GM12878 (cell line): ENCODE measurements around the gene GAS6. TPM values are rescaled to one million over a fixed set of nuclear protein-coding genes. Genes with fewer than 3 reads are reported as not detected.

Experiments used
- ATAC-seq: fragments of 200-7000 bp; cut with Tn5 transposase; 3 replicates; pipeline ENCODE4 v1.9.1; 2020; ENCODE audit warnings: mild to moderate bottlenecking, moderate library complexity
- BruUV-seq: library from RNA; stranded (reverse); fragments of 400-500 nt; replicated peaks from 2 replicates; lab custom pipeline; 2021; lab: Mats Ljungman, UMichigan
- CTCF ChIA-PET: fragments of 300-600 bp; sonication (Branson Sonifier 250); formaldehyde crosslinking; extraction: SDS; loops from one replicate; lab custom pipeline; 2021; ENCODE audit warnings: inconsistent platforms; lab: Yijun Ruan, JAX
- POLR2A ChIA-PET: fragments of 350-600 bp; formaldehyde crosslinking; extraction: SDS; loops from one replicate; lab custom pipeline; 2021; ENCODE audit warnings: inconsistent platforms; lab: Charles Lee
- RAD21 ChIA-PET: fragments of 300-600 bp; sonication (Branson Sonifier 250); formaldehyde crosslinking; loops from one replicate; lab custom pipeline; 2023; ENCODE audit warnings: antibody characterized with exemption; ENCODE audit not compliant: unreplicated experiment; lab: Charles Lee
- SMC1A ChIA-PET: fragments of 300-600 bp; sonication (Branson Sonifier 250); formaldehyde crosslinking; loops from one replicate; lab custom pipeline; 2023; ENCODE audit not compliant: unreplicated experiment, uncharacterized antibody; lab: Charles Lee
- DNase-seq: peaks from one replicate; pipeline ENCODE4 v3.0.0-alpha.2; 2011; ENCODE audit warnings: low read depth, low spot score
- FAIRE-seq: peaks from 3 replicates; lab custom pipeline; 2011; peaks lifted over from hg19 to GRCh38; lab: Jason Lieb, UNC
- H2AFZ ChIP-seq: 2 replicates; pipeline ENCODE4 v1.6.0; 2011; ENCODE audit warnings: low read depth, low read length, control low read depth; ENCODE audit not compliant: control insufficient read depth
- H3K27ac ChIP-seq: 2 replicates; pipeline ENCODE4 v1.5.1; 2011; ENCODE audit warnings: control low read depth; ENCODE audit not compliant: control insufficient read depth, insufficient read depth
- H3K27me3 ChIP-seq, 2 experiments: replicated peaks in 1 of 2; 2 replicates each; pipeline versions ENCODE4 v1.6.0 to v1.6.1; 2011; ENCODE audit warnings: low read length in 1 of 2; ENCODE audit not compliant: control insufficient read depth in 2 of 2, insufficient read depth in 2 of 2
- H3K36me3 ChIP-seq, 2 experiments: 2 replicates each; pipeline ENCODE4 v1.5.1; 2011; ENCODE audit warnings: low read length in 1 of 2; ENCODE audit not compliant: control insufficient read depth in 2 of 2, insufficient read depth in 2 of 2
- H3K4me1 ChIP-seq: 2 replicates; pipeline ENCODE4 v1.6.1; 2011; ENCODE audit warnings: mild to moderate bottlenecking, low read length, moderate library complexity, mixed read lengths; ENCODE audit not compliant: control insufficient read depth, insufficient read depth
- H3K4me2 ChIP-seq: 2 replicates; pipeline ENCODE4 v1.6.0; 2011; ENCODE audit warnings: control low read depth; ENCODE audit not compliant: control insufficient read depth, insufficient read depth
- H3K4me3 ChIP-seq: fragments of 200-600 bp; sonication (generic); 2 replicates; pipeline ENCODE4 v1.5.1; 2016
- H3K79me2 ChIP-seq: 2 replicates; pipeline ENCODE4 v1.6.0; 2011; ENCODE audit warnings: low read length; ENCODE audit not compliant: control insufficient read depth, insufficient read depth
- H3K9ac ChIP-seq: 2 replicates; pipeline ENCODE4 v1.8.0; 2011; ENCODE audit warnings: low read length, control low read depth, mixed read lengths; ENCODE audit not compliant: control insufficient read depth, insufficient read depth
- H3K9me3 ChIP-seq: replicated peaks from 3 replicates; pipeline ENCODE4 v1.5.1; 2011; ENCODE audit warnings: mild to moderate bottlenecking, low read length; ENCODE audit not compliant: control insufficient read depth, insufficient read depth
- H4K20me1 ChIP-seq: 2 replicates; pipeline ENCODE4 v1.6.0; 2011; ENCODE audit not compliant: control insufficient read depth, insufficient read depth
- NFIC ChIP-seq: IDR thresholded peaks from 2 replicates; pipeline ENCODE4 v1.6.1; 2012; ENCODE audit warnings: low read depth, mild to moderate bottlenecking, inconsistent platforms, low read length, moderate library complexity
- PML ChIP-seq: IDR thresholded peaks from 2 replicates; pipeline ENCODE4 v1.6.1; 2012; ENCODE audit warnings: low read length, inconsistent platforms
- SMAD5 ChIP-seq: IDR thresholded peaks from 2 replicates; pipeline ENCODE4 v1.6.1; 2016; ENCODE audit warnings: antibody characterized with exemption, low read depth
- ZSCAN29 ChIP-seq: fragments of 450-650 bp; IDR thresholded peaks from 2 replicates; pipeline ENCODE4 v1.6.1; 2017; ENCODE audit warnings: mild to moderate bottlenecking, moderate library complexity
- WGBS: methylation state at CpG from one replicate; pipeline ENCODE4 v1.1.6; 2016; ENCODE audit warnings: low lambda C conversion rate; ENCODE audit not compliant: insufficient replicate concordance, insufficient coverage; ENCODE audit errors: missing lambda C conversion rate; 5-methylcytosine and 5-hydroxymethylcytosine counted together
- in situ Hi-C: fragments of 300-500 bp; cut with MboI; formaldehyde crosslinking; loops from 9 replicates; pipeline ENCODE4 v1.14.3; 2018; ENCODE audit warnings: mixed read lengths
- intact Hi-C: fragments of 100-400 bp; cut with micrococcal nuclease; formaldehyde crosslinking; loops from one replicate; pipeline ENCODE4 v1.14.2; 2022; ENCODE audit not compliant: unreplicated experiment
- polyA plus RNA-seq, 11 experiments: library from polyadenylated mRNA; depleted of rRNA in 4 of 11; unstranded in 6 of 11; stranded (reverse) in 5 of 11; fragments of >200 nt; fragmentation: Nextera tagmentation in 4 of 11; fragmentation: Illumina TruSeq in 1 of 11; extraction: Ambion mirVana in 4 of 11; extraction: Trizol in 1 of 11; gene quantifications; 1 replicate in 1 of 11; 2 replicates in 10 of 11; pipeline versions ENCODE4 v1.2.1 to v1.2.3, GENCODE V29; 2011 to 2016; ENCODE audit warnings: inconsistent platforms in 2 of 11, missing spikeins in 2 of 11, low read depth in 1 of 11
- total RNA-seq, 4 experiments: library from RNA; depleted of rRNA in 3 of 4; stranded (reverse); fragments of >200 nt in 3 of 4; fragmentation: Illumina TruSeq in 1 of 4; extraction: Trizol in 1 of 4; gene quantifications; 2 replicates each; pipeline versions ENCODE4 v1.2.1 to v1.2.3, GENCODE V29; 2013 to 2021
- TF ChIP-seq, protein P1 (sequence below): fragments of 450-650 bp; IDR thresholded peaks from 2 replicates; pipeline ENCODE4 v1.6.1; 2018; ENCODE audit warnings: mild to moderate bottlenecking, low read depth, moderate library complexity; ENCODE audit not compliant: partially characterized antibody

GAS6 gene
- total and polyA plus RNA-seq, 10 of the 15 experiments (the other 5 are each of a cell fraction or from before 2014, with no cell fraction given), result 0.03 to 0.59 (median 0.10) TPM; not detected in 2

DNA sequence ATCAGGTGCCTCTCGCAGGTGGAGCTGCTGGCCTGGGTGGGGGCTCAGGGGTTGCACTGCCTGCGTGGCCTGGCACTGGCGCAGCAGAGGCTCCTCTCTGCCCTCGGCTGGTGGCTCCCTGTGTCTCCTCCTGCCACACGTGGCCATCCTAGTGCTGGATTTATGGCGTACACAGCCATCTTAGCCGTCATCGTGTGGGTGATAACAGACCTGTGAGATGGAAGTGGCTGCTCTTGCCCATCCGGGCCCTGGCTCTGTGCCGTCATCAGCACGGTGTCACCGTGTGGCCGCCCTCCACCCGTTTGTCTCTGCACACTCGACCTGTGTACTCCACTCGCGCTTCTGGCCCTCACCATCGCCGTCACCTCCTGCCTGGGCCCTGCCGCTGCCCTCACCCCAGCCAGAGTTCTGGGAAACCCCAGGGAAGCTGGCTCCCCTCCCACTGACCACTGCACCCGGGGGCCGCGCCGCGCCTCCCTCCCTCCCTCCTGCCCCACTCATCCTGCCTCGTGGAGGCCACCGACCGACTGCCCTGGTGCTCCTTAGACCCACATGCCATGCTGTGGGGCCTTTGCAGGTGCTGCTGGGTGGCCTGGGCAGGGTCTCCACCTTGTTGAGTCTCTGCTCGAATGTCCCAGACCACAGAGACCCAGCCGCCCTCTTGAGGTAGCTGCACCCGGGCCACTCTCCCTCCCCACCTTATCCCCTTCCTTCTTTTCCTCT is 75.3 kb downstream of the GAS6 start:
- DNase-seq, result no peak
- in situ Hi-C loops (no loop called here), intact Hi-C loops (no loop called here)
- ATAC-seq, result no peak
- TF ChIP-seq, protein P1, sequence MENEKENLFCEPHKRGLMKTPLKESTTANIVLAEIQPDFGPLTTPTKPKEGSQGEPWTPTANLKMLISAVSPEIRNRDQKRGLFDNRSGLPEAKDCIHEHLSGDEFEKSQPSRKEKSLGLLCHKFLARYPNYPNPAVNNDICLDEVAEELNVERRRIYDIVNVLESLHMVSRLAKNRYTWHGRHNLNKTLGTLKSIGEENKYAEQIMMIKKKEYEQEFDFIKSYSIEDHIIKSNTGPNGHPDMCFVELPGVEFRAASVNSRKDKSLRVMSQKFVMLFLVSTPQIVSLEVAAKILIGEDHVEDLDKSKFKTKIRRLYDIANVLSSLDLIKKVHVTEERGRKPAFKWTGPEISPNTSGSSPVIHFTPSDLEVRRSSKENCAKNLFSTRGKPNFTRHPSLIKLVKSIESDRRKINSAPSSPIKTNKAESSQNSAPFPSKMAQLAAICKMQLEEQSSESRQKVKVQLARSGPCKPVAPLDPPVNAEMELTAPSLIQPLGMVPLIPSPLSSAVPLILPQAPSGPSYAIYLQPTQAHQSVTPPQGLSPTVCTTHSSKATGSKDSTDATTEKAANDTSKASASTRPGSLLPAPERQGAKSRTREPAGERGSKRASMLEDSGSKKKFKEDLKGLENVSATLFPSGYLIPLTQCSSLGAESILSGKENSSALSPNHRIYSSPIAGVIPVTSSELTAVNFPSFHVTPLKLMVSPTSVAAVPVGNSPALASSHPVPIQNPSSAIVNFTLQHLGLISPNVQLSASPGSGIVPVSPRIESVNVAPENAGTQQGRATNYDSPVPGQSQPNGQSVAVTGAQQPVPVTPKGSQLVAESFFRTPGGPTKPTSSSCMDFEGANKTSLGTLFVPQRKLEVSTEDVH, result no peak
- TF ChIP-seq NFIC, result no peak
- no peak for TF ChIP-seq ZSCAN29
- no peak for TF ChIP-seq SMAD5
- TF ChIP-seq PML, result no peak
- no TSS peak for BruUV-seq
- Histone ChIP-seq H3K27me3 (no peaks in the 10 kb centered on the region; a peak in 1 of 4 replicates), H2AFZ (no peak overlapping the region), H3K79me2 (no peaks in the 10 kb centered on the region), H3K9me3 (no peaks in the 10 kb centered on the region), H4K20me1 (no peaks in the 10 kb centered on the region), H3K9ac (no peak overlapping the region), H3K36me3 (no peaks in the 10 kb centered on the region), H3K27ac (no peak overlapping the region), H3K4me3 (no peak overlapping the region), H3K4me1 (no peaks in the 10 kb centered on the region), H3K4me2 (no peak overlapping the region)
- ChIA-PET CTCF (no interaction called here), SMC1A (no interaction called here), POLR2A (no interaction called here), RAD21 (no interaction called here)
- no peak for FAIRE-seq
- 66% methylated on average over 17 of the region's 31 CpGs for WGBS
